ENCODE measurements around the gene FOXL2NB. TPM values are rescaled to one million over a fixed set of nuclear protein-coding genes. Genes with fewer than 3 reads are reported as not detected.

Gene FOXL2NB
- total and polyA plus RNA-seq, 2 of the 13 experiments (the other 11 are each of a cell fraction or from before 2014, with no cell fraction given): not detected

DNA sequence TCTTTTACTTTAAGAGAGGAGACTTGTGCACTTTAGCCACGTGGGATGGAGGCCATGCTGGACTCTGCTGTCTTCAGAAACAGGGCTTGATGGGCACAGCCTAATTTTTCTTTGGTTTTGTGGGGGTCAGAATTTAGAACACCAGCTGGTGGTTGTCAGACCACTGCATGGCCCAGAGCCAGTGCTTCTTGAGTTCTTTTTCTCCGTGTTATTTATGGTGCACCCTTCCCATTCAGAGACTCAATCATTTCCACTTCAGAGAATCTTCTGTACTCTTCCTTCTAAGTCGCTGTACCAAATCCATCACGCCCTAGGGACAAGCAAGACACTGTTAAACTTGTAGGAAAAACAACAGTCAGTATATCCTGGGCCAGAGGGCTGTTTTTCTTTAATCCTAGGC, 38.9 kb downstream of the FOXL2NB start:
- no peak overlapping the region for H3K9ac ChIP-seq (ENCODE audit: insufficient read depth, low read depth, low read length)
- intact Hi-C loops (cut with micrococcal nuclease; ENCODE audit: unreplicated experiment): no loop called here
- in situ Hi-C loops (cut with HindIII; ENCODE audit: extremely low pct_ligation_motif_present, low pct_unique_long_range_greater_than_20kb): no loop called here
- H3K9me3 ChIP-seq (ENCODE audit: low read length): no peaks in the 10 kb centered on the region
- no peaks in the 10 kb centered on the region for H3K4me1 ChIP-seq (ENCODE audit: insufficient read depth, low read length)
- no peak overlapping the region for H3K27ac ChIP-seq (ENCODE audit: extremely low read length, insufficient read depth, low read length)
- no peak for DNase-seq (ENCODE audit: low spot score)
- ATAC-seq: no peak
- no peak overlapping the region for H3K4me2 ChIP-seq (ENCODE audit: low read depth, low read length)
- no peaks in the 10 kb centered on the region for H3K36me3 ChIP-seq (replicated peaks in 1 of 2; ENCODE audit: control insufficient read depth in 1 of 2, insufficient read depth in 2 of 2, low read length in 2 of 2)
- no peaks in the 10 kb centered on the region for H4K20me1 ChIP-seq (ENCODE audit: insufficient read depth, low read length)
- FAIRE-seq: no peak
- peaks cover 1 to 9% of the 10 kb centered on the region in 2 experiments; a peak in 2 of 5 replicates for H3K27me3 ChIP-seq (ENCODE audit: control insufficient read depth in 1 of 2, insufficient read depth in 2 of 2, low read length in 2 of 2)
- CTCF ChIA-PET (ENCODE audit: low intra/inter-chr PET ratio, low total read pairs): no interaction called here
- 1% methylated on average over 4 of the region's 4 CpGs for WGBS (ENCODE audit: low lambda C conversion rate)
- no peak overlapping the region for H3K4me3 ChIP-seq (replicated peaks in 1 of 3; ENCODE audit: insufficient read depth in 1 of 3, low read depth in 2 of 3, low read length in 3 of 3)
- POLR2A ChIA-PET: no interaction called here
- BruUV-seq (replicated peaks): no TSS peak
- no peak overlapping the region for H2AFZ ChIP-seq (ENCODE audit: low read length)
- H3K79me2 ChIP-seq (ENCODE audit: insufficient read depth, low read length): no peaks in the 10 kb centered on the region
- TF ChIP-seq, protein P1, sequence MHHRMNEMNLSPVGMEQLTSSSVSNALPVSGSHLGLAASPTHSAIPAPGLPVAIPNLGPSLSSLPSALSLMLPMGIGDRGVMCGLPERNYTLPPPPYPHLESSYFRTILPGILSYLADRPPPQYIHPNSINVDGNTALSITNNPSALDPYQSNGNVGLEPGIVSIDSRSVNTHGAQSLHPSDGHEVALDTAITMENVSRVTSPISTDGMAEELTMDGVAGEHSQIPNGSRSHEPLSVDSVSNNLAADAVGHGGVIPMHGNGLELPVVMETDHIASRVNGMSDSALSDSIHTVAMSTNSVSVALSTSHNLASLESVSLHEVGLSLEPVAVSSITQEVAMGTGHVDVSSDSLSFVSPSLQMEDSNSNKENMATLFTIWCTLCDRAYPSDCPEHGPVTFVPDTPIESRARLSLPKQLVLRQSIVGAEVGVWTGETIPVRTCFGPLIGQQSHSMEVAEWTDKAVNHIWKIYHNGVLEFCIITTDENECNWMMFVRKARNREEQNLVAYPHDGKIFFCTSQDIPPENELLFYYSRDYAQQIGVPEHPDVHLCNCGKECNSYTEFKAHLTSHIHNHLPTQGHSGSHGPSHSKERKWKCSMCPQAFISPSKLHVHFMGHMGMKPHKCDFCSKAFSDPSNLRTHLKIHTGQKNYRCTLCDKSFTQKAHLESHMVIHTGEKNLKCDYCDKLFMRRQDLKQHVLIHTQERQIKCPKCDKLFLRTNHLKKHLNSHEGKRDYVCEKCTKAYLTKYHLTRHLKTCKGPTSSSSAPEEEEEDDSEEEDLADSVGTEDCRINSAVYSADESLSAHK (CRISPR knock-in tag; IDR thresholded peaks at IDR 0.05; ENCODE audit: borderline replicate concordance): no peak
- no peak for TF ChIP-seq FOXO1 (CRISPR knock-in tag; IDR thresholded peaks at IDR 0.05)

DNA sequence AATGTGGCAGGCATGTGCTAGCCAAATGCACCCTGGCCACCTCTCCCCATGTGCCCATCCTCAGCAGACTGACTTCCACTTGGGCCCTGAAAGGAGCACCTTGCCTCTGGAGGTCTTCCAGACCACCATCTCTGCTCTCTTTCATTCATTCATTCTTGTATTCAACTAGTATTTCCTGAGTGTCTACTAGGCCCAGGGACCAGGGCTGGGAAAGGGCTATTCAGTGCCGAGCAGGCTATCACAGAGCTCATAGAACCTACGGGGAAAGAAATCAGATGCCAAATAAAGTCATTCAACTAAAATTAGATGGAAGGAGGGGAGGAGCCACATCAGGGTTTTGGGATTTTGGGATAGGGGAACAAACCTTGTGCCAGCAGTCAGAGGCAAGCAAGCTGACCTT, 40.2 kb downstream of the FOXL2NB start:
- no peak overlapping the region for H3K4me2 ChIP-seq (ENCODE audit: low read depth, low read length)
- peaks cover 1 to 9% of the 10 kb centered on the region in 2 experiments; a peak in 2 of 5 replicates for H3K27me3 ChIP-seq (ENCODE audit: control insufficient read depth in 1 of 2, insufficient read depth in 2 of 2, low read length in 2 of 2)
- H3K79me2 ChIP-seq (ENCODE audit: insufficient read depth, low read length): no peaks in the 10 kb centered on the region
- 0% methylated on average over 2 of the region's 2 CpGs for WGBS (ENCODE audit: low lambda C conversion rate)
- no TSS peak for BruUV-seq (replicated peaks)
- H2AFZ ChIP-seq (ENCODE audit: low read length): no peak overlapping the region
- no peak overlapping the region for H3K9ac ChIP-seq (ENCODE audit: insufficient read depth, low read depth, low read length)
- FAIRE-seq (no peak), ATAC-seq (no peak), DNase-seq (ENCODE audit: low spot score) (no peak)
- intact Hi-C loops (cut with micrococcal nuclease; ENCODE audit: unreplicated experiment): no loop called here
- POLR2A ChIA-PET: no interaction called here
- no peaks in the 10 kb centered on the region for H3K9me3 ChIP-seq (ENCODE audit: low read length)
- H3K4me1 ChIP-seq (ENCODE audit: insufficient read depth, low read length): no peaks in the 10 kb centered on the region
- H4K20me1 ChIP-seq (ENCODE audit: insufficient read depth, low read length): no peaks in the 10 kb centered on the region
- in situ Hi-C loops (cut with HindIII; ENCODE audit: extremely low pct_ligation_motif_present, low pct_unique_long_range_greater_than_20kb): no loop called here
- H3K4me3 ChIP-seq (replicated peaks in 1 of 3; ENCODE audit: insufficient read depth in 1 of 3, low read depth in 2 of 3, low read length in 3 of 3): no peak overlapping the region
- no peaks in the 10 kb centered on the region for H3K36me3 ChIP-seq (replicated peaks in 1 of 2; ENCODE audit: control insufficient read depth in 1 of 2, insufficient read depth in 2 of 2, low read length in 2 of 2)
- CTCF ChIA-PET (ENCODE audit: low intra/inter-chr PET ratio, low total read pairs): no interaction called here
- H3K27ac ChIP-seq (ENCODE audit: extremely low read length, insufficient read depth, low read length): no peak overlapping the region
- TF ChIP-seq ZNF75D (CRISPR knock-in tag; IDR thresholded peaks at IDR 0.05; ENCODE audit: borderline replicate concordance): no peak
- TF ChIP-seq ZNF430 (CRISPR knock-in tag; IDR thresholded peaks at IDR 0.05): no peak
- no peak for TF ChIP-seq ARNT (IDR thresholded peaks at IDR 0.05)
- no peak for TF ChIP-seq ZNF644 (CRISPR knock-in tag; IDR thresholded peaks at IDR 0.05; ENCODE audit: low read depth)
- TF ChIP-seq DNMT3B (CRISPR knock-in tag; conservative IDR thresholded peaks at IDR 0.05): no peak
- no peak for TF ChIP-seq ZNF816 (CRISPR knock-in tag; IDR thresholded peaks at IDR 0.05; ENCODE audit: borderline replicate concordance)
- no peak for TF ChIP-seq SAFB2 (CRISPR knock-in tag; IDR thresholded peaks at IDR 0.05; ENCODE audit: borderline replicate concordance, low read depth)
- TF ChIP-seq RAD51 (IDR thresholded peaks at IDR 0.05; ENCODE audit: borderline replicate concordance): no peak
- no peak for TF ChIP-seq KDM1A (CRISPR knock-in tag; IDR thresholded peaks at IDR 0.05)
- TF ChIP-seq, protein P2, sequence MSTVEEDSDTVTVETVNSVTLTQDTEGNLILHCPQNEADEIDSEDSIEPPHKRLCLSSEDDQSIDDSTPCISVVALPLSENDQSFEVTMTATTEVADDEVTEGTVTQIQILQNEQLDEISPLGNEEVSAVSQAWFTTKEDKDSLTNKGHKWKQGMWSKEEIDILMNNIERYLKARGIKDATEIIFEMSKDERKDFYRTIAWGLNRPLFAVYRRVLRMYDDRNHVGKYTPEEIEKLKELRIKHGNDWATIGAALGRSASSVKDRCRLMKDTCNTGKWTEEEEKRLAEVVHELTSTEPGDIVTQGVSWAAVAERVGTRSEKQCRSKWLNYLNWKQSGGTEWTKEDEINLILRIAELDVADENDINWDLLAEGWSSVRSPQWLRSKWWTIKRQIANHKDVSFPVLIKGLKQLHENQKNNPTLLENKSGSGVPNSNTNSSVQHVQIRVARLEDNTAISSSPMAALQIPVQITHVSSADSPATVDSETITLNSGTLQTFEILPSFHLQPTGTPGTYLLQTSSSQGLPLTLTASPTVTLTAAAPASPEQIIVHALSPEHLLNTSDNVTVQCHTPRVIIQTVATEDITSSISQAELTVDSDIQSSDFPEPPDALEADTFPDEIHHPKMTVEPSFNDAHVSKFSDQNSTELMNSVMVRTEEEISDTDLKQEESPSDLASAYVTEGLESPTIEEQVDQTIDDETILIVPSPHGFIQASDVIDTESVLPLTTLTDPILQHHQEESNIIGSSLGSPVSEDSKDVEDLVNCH (CRISPR knock-in tag; IDR thresholded peaks at IDR 0.05): no peak
- TF ChIP-seq, protein P3, sequence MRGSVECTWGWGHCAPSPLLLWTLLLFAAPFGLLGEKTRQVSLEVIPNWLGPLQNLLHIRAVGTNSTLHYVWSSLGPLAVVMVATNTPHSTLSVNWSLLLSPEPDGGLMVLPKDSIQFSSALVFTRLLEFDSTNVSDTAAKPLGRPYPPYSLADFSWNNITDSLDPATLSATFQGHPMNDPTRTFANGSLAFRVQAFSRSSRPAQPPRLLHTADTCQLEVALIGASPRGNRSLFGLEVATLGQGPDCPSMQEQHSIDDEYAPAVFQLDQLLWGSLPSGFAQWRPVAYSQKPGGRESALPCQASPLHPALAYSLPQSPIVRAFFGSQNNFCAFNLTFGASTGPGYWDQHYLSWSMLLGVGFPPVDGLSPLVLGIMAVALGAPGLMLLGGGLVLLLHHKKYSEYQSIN (CRISPR knock-in tag; IDR thresholded peaks at IDR 0.05; ENCODE audit: borderline replicate concordance): no peak

All from HepG2 (cell line).